GM21360 (cell line): ENCODE results near the gene RFWD3.

Source experiments
- ATAC-seq: cut with Tn5 transposase; IDR thresholded peaks from one replicate; pipeline ENCODE4 v1.9.1; 2021; ENCODE audit warnings: mild to moderate bottlenecking, moderate library complexity; ENCODE audit not compliant: unreplicated experiment

The RFWD3 gene

DNA sequence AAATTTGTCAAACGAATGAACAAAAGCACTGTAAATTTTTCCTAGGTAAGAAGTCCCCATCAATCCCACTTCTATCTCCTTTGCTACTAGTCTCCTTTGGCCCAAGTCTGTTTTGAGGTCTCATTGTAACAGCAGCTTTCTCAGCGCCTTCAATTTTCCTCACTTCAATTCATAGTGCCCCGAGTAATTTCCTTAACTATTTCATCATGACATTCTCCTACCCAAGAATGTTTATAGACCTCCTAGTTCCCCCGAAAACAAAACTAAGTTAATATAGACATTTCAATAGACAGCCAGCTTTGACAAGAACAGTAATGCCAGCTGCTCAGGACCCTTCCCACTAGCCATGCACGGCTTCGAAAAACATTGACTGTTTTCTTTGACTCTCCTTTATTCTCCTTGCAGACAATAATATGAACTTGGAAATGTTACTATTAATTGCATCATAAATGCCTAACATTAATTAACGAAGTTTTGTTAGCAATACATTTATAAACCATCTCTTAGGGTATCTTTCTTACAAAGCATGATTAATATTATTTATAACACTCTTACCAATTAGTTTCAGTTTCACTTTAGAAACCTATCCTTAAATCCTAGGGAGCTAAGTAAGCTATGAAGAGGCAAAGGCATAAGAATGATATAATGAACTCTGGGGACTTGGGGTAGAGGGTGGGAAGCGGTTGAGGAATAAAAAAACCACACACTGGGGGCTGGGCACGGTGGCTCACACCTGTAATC is 82.6 kb downstream of the RFWD3 start:
- ATAC-seq, result no peak

DNA sequence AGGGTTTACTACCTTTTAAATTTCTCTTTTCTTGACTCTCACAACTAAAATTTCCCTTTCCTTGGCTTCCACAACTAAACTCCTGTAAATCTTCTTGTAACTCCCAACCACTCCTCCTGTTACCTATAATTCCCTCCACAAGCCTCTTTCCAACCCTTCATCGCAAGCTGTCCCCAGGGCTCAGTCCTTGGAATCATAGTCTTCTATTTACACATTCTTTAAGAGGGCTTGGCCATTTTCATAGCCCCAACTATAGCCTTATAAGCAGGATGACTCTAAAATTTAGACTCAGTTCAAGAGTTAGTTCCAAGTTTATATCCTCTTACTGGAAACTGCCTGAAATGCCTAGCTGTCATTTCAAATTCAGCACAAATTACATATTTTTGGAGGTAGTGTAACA is 83.7 kb downstream of the RFWD3 start:
- ATAC-seq, result no peak

DNA sequence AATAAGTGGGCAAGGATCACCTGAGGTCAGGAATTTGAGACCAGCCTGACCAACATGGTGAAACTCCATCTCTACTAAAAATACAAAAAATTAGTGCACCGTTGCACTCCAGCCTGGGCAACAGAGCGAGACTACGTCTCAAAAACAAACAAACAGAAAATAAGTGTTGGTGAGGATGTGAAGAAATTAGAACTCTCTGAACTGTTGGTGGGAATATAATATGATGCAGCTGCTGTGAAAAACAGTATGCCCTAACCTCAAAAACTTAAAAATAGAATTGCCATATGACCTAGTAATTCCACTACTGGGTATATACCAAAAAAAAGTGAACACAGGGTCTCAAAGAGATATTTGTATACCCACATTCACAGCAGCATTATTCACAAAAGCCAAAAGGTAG is 85.8 kb downstream of the RFWD3 start:
- ATAC-seq, result no peak

DNA sequence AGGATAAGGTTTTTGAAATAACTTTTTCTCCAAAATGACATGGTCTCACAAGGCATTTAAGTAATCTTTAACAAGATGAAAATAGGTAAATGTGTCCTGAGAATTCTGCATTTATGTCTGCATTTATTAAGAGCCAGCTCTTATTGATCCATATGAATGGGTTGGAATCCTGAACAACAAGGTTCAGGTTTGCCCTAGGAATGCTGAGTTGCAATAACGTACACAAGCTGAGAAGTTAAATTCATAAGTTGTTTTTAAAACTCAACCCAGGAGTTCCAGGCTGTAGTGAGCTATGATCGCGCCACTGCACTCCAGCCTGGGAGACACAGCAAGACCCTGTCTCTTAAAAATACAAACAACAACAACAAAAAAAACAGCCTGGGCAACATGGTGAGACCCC is 87.8 kb downstream of the RFWD3 start:
- ATAC-seq, result no peak

DNA sequence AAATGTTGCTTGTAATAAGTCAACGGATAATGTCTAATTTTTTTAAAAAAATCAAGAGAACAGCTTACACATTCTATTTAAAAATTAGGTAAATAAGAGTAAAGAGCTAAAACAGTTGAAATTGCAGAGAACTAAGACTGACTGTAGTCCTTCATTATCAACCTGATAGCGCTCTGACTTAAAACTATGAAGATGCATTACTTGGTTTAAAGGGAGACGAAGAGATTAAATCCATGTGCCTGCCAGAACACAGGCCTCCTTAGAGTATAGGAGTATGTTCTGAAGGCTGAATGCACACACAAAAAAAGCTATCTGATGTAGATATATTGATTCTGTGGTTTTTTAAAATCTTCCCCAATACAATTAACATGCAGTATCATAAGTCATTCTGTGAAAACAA is 88.2 kb downstream of the RFWD3 start:
- ATAC-seq, result no peak

DNA sequence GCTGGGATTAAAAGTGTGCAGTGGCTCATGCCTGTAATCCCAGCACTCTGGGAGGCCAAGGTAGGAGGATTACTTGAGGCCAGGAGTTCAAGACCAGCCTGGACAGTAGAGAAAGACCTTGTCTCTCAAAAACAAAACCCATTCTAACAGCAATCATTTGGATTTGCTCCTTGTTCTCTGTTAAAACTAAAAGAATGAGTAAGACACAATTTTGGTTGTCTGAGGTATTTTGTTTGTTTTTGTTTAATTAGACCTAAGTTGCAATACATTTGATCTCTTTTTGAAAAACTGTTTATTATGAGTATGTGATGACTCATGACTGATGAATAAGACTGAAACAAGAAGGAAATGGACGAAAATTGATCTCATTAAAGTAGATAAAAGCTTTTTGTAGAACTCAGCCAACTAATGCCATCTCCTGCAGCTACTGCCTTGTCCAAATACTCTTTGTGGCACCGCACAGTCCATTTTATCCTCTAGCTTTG is 88.8 kb downstream of the RFWD3 start:
- ATAC-seq, result no peak

DNA sequence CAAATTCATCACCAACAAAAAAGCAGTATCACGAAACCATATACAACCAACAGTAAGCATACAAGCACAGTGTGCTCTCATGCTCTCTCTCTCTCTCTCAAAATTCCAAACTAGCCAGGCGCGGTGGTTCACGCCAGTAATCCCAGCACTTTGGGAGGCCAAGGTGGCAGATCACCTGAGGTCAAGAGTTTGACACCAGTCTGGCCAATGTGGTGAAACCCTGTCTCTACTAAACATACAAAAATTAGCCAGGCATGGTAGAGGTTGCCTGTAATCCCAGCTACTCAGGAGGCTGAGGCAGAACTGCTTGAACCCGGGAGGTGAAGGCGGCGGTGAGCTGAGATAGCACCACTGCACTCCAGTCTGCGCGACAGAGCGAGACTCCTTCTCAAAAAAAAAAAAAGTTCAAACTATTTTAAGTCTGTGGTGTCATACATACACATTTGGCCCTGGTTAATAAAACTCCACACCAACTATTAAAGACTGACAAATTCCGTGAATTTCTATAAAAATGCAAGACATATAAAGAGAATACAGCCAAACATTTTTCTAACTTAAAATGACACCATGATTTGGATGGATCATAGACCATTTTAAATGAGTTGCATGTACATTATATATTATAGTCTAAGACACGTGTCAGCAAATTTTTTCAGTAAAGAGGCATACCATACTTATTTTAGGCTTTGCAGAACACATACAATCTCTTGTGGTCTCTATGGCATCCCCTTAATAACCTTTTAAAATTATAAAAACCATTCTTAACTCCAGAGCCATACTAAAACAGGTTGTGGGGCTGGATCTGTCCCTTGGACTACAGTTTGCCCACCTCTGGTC is 90.7 kb downstream of the RFWD3 start:
- no peak for ATAC-seq

DNA sequence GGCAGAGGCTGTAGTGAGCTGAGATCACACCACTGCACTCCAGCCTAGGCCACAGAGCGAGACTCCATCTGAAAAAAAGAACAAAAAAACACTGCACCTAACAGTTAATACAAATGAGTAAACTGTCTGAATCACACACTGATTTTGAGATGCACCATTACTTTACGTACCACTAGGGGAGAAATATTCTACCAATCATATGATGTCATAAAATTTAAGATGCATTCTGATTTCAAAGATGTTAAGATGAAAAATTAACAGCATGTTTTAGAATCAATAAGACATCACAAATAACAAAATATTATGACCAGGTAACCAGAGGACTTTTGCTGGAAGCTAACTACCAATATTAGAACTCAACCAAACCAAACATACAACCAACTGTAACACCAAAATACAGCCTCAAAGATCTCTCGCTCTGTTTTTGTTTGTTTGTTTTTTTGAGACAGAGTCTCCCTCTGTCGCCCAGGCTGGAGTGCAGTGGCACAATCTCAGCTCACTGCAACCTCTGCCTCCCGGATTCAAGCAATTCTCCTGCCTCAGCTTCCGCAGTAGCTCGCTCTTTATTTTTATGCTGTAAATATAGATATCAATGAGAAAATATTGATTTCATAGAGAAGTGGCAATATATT is 91.4 kb downstream of the RFWD3 start:
- ATAC-seq, result no peak

DNA sequence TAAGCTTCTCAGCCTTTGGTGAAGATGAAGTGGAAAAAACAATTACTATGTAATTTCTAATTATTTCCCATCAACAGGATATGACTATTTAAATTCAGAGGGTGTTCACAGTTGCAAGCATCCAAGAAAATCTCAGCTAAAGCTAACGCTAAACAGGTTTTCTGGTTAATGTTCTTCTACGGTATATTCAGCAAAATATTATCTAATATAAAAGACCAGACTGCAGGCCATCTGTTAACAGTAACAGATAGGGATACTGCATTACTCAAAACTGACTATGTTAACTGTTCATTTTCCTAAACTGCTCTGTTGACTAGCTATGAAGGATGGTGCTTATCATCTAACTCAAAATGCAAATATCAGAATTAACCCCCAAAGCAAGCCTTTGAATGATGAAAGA is 92.5 kb downstream of the RFWD3 start:
- ATAC-seq, result no peak

DNA sequence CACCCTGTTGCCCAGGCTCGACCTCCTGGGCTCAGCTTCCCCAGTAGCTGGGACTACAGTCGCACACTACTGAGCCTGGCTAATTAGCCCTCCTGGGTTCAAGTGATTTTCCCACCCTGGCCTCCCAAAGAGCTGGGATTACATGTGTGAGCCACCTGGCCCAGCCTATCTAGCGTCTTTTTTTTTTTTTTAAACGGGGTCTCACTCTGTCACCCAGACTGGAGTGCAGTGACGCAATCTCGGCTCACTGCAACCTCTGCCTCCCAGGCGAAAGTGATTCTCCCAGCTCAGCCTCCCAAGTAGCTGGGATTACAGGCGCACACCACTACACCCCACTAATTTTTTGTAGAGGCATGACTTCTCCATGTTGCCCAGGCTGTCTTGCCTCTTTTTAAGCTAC is 93.1 kb downstream of the RFWD3 start:
- no peak for ATAC-seq
